HG03378 (cell line): ENCODE measurements around the gene RAB6C.
"Not testable (repeated sequence)": the region's sequence is repeated elsewhere in the genome, so short reads cannot be mapped to it uniquely, and the experiment has no call there.

Source experiments
- ATAC-seq: cut with Tn5 transposase; IDR thresholded peaks from one replicate; pipeline ENCODE4 v1.9.1; 2021; ENCODE audit warnings: mild to moderate bottlenecking, moderate library complexity; ENCODE audit not compliant: unreplicated experiment

The RAB6C gene

GRCh38 chr2:129979629-129980155 lies at the start of gene RAB6C:
TSS of gene RAB6C (plus strand) at chr2:129979666. CDS start at chr2:129980116, 450 bp downstream.
- ATAC-seq: not testable (repeated sequence)

DNA sequence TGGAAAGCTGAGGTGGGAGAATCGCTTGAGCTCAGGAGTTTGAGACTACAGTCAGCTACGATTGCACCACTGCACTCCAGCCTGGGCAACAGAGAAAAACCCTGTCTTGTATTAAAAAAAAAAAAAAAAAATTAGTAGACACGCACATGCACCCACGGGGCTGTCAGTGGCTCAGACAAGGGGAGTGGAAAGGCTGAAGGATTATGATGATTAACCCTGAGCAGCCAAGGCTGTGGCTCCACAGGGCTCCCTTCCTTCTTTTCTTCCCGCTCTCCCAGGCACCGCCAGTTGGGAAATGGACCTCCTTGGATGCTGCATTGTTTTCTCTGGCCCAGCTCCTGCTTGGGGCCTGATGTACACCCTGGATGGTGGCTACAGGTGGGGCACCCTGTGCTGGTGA lies 49.0 kb upstream of the RAB6C start:
- ATAC-seq: no peak

- not testable (repeated sequence) for ATAC-seq
Measured at GRCh38 chr2:129933387-129933786, 46.1 kb upstream of the RAB6C start.

DNA sequence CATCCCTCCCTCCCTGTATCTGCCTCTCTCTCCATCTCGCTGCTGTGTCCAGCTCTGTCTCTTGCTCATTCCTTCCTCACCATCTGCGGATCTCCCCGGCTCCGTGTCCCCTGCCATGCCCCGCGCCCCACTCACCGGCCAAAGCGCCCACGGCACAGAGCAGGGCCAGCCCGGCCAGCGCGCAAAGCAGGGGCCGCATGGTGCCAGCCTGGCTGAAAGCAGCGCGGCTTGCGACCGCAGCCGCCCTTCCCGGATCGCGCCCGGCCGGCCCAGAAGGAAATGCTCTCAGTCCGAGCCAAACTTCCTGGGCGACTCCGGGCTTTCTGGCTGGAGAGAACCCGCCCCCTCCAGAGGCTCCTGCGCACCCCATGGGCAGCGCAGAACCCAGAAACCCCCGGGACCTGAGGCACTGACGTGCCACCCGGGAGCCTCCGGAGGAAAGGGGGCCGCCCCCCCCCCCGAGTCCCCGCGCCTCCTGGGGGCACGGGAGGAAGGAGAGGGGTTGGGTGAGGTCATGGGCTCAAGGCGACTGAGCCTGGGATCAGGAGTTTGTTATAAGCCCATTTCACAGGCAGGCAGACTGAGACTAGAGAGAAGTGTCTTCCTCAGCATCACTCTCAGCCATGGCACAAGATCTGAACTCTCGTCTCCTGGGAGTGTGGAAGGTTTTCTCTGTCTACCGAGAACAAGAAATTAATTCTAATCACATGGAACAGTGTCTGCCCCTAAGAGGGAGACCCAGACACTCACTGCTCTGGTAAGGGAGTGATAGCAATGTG lies 45.2 kb upstream of the RAB6C start:
- ATAC-seq: no peak

- ATAC-seq: no peak
Measured at GRCh38 chr2:129935118-129935517, 44.3 kb upstream of the RAB6C start.

DNA sequence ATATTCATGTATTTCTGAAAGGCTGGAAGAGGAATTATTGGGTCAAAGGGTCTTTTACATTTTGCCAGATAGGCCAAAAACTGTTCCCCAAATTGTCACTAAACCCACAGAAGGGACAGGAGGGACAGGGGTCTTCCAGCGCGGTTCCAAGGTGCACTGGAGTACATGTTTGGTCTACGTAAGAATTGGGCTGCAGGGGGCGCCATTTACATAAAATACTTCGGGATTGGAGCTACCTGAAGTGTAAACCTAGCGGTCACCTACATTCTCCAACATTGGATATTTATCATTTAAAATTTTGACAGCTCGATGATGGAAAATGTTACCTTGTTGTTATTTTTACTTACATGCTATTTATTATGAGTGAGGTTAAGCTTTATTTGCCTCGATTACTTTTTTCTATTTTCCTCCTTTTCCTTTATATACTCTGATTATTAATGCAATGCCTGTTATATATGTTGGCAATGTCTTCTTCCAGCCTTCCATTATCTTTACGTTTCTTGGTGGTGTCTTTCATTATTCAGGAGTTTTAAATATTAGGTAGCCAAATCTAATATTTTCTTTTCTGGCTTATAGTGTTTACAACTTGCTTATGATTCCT lies 43.0 kb upstream of the RAB6C start:
- no peak for ATAC-seq

- not testable (repeated sequence) for ATAC-seq
Measured at GRCh38 chr2:129938850-129939471, 40.5 kb upstream of the RAB6C start.

DNA sequence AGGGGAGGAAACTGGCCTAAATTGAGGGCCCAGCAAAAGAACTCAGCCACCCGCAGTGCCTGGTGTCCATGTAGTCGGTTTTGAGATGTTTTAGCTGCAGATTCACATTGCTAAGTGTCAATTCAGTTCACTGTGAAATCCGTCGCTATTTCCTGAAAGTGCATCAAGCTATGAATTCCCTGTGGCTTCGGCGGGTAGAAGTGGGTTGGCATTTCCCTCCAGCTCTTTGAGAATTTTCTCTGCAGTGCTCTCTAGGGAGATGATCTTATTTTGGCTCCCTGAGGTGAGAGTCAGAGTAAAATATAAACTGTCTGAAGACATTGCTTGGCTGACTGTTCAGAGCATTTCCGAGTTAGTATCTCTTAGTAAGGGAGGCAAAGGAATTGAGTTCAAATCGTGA lies 36.0 kb upstream of the RAB6C start:
- not testable (repeated sequence) for ATAC-seq

- no peak for ATAC-seq
Measured at GRCh38 chr2:129945557-129945956, 33.9 kb upstream of the RAB6C start.

DNA sequence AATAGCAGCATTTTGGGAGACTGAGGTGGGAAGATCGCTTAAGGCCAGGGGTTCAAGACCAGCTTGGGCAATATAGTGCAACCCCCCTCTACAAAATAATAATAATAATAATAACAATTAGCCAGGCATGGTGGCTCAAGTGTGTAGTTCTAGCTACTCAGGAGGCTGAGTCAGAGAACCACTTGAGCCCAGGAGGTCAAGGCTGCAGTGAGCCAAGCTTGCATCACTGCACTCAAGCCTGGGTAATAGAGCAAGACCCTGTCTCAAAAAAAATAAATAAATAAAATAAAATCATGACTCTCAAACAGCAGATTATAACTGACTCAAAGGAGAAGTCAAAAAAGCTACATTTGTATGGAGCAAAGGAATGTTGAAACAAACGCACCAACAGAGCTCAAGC lies 31.8 kb upstream of the RAB6C start:
- ATAC-seq: not testable (repeated sequence)

- ATAC-seq: not testable (repeated sequence)
Measured at GRCh38 chr2:129956171-129956570, 23.3 kb upstream of the RAB6C start.

DNA sequence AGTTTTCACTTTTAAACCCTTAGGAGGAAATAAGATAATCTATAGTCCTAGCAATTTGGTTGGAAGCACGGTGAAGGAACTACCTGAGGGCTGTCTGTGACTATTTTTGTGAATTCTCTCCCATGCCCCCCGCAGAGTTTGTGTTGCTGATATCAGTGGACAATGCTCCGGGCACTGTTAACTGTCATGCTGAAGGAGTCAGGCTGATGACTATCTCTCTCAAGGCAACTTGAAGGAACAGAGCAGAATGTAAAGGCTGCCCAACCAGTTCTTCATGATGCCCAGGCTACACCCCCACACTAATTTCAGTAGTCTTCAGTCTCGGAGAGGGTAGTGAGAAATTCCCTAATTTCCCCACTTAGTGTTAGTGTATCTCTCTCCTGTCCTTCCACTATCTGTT lies 21.6 kb upstream of the RAB6C start:
- no peak for ATAC-seq

GRCh38 chr2:129958736-129959135 lies 20.7 kb upstream of the RAB6C start:
- ATAC-seq: not testable (repeated sequence)

DNA sequence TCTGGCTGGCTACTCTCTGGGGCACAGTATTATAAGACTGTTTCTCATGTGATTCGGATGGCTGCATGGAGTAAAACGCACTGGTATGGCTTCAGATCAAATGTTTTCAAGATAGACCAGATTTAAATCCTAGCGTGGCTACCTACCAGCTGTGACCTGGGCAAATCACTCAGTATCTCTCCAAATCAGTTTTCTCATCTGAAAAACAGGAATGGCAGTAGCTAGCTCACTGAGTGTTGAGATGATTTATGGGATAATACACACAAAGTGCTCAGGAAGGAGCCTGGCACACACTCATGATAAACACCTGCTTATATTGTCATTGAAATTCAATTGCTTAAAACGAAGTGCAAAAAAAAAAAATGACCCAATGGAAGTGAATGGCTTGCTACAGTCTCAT lies 10.9 kb upstream of the RAB6C start:
- ATAC-seq: not testable (repeated sequence)

- ATAC-seq: no peak
Measured at GRCh38 chr2:129975016-129975774, 4.3 kb upstream of the RAB6C start.

DNA sequence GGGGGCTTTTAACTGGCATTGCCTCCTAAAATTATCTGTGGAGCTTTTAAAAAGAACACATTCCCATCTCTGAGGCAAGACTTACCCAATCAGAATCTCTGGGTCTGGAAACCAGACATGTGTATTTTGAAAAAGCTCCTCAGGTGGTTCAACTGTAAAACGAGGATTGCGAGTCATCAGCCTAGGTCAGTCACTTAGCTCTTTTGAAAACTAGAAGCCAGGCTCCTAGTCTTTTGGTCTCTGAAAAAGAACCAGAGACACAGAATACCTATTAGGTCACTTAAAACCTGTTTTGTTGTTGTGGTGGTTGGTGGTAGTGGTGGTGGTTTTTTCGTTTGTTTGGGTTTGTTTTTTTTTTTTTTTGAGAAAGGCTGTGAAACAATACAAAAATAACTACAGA lies 2.5 kb upstream of the RAB6C start:
- ATAC-seq: not testable (repeated sequence)

GRCh38 chr2:129977986-129978385 lies 1.5 kb upstream of the RAB6C start:
- no peak for ATAC-seq

- ATAC-seq: not testable (repeated sequence)
Measured at GRCh38 chr2:129980246-129980645, 780 bp downstream of the RAB6C start.

DNA sequence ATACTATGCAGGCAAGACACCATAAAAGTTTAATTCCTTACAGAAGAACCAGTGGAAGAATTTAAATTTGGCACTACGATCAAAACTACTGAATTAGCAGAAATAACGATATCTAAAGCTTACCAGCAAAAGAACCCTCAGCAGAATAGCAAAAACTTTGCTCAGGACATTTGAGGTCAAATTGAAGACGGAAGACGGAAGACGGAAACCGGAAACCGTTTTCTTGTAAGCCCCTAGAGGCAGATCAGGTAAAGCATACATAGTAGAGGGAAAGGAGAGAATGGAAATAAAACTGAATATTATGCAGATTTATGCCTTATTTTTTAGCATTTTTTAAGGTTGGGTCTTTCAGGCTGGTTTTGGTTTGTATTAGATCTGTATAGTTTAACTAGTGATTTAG lies 2.2 kb downstream of the RAB6C start:
- not testable (repeated sequence) for ATAC-seq

- ATAC-seq: no peak
Measured at GRCh38 chr2:129984426-129984825, 5.0 kb downstream of the RAB6C start.

GRCh38 chr2:129992415-129993006 lies 13.0 kb downstream of the RAB6C start:
- ATAC-seq: not testable (repeated sequence)
